Measurements from ENCODE around the gene GZMB. TPM values are rescaled to one million over a fixed set of nuclear protein-coding genes. Genes with fewer than 3 reads are reported as not detected.

Gene GZMB
- total and polyA plus RNA-seq, 2 donors (not counting 3 experiments of a cell fraction or from before 2014, with no cell fraction given): not detected

DNA sequence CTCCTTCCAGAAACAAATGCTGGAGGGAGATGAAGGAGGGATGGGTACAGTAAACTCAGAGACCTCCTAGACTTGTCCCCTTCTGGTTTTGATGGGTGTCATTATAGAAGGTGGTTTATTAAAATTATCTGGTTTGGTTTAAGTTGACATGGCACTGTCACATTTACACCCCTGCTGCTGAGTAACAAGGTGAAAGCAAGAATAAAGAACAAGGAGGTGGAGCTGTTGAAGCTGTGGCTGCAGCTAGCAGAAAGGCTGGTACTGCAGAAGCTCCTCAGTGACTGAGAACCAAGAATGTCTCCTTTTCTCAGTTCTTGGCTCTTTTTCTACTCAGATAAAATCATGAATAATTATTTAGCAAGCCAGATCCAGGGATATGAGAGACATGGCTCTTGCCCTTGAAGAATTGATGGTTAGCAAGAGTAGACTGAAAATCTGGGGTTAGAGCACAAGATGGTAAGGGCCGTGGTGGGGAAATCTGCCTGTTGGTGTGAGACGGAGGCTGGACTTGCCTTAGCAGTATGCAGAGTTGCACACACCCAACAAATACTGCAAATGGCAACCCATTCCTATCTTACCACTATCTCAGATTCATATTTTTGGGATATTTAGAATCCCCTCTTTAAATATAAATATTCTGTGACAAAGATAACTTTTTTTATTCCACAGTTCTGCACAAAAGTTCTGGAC, 24.2 kb downstream of the GZMB start, which contains the start of gene GZMH:
GZMH (minus strand) TSS at position 31 of the 690 bp plus-strand sequence. CDS start 72 bp downstream, outside the sequence.
- H3K9me1 ChIP-seq (replicated peaks; ENCODE audit: control insufficient read depth, extremely low read depth, insufficient read depth, low read length): no peaks in the 10 kb centered on the region
- H3K36me3 ChIP-seq (ENCODE audit: control insufficient read depth in 2 of 2, extremely low read depth in 1 of 2, insufficient read depth in 2 of 2, low read length in 2 of 2): no peaks in the 10 kb centered on the region
- FAIRE-seq (no peak), DNase-seq (ENCODE audit: low read depth, low spot score) (no peak)
- no peaks in the 10 kb centered on the region for H3K4me1 ChIP-seq (ENCODE audit: control insufficient read depth, extremely low read depth, insufficient read depth, low read length)
- H4K20me1 ChIP-seq (replicated peaks; ENCODE audit: control insufficient read depth, extremely low read depth, insufficient read depth, low read length): no peaks in the 10 kb centered on the region
- ChIA-PET CTCF (no interaction called here), POLR2A (no interaction called here)
- no peak within 1 kb of the TSS for H3K4me3 ChIP-seq (replicated peaks in 1 of 3; ENCODE audit: insufficient read depth in 1 of 3, low read depth in 1 of 3, low read length in 3 of 3)
- TF ChIP-seq, protein P1, sequence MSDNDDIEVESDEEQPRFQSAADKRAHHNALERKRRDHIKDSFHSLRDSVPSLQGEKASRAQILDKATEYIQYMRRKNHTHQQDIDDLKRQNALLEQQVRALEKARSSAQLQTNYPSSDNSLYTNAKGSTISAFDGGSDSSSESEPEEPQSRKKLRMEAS (IDR thresholded peaks at IDR 0.05; ENCODE audit: insufficient read depth, insufficient read length): no peak
- TF ChIP-seq POLR2A (IDR thresholded peaks at IDR 0.05; ENCODE audit: low read depth, low read length) (no peak), POLR2AphosphoS5 (IDR thresholded peaks at IDR 0.05; ENCODE audit: insufficient read depth, low read depth, low read length) (no peak), MYC (IDR thresholded peaks at IDR 0.05; ENCODE audit: low read depth, low read length) (no peak), JUN (IDR thresholded peaks at IDR 0.05; ENCODE audit: borderline replicate concordance, insufficient read depth, insufficient read length, low read depth) (no peak), FOS (IDR thresholded peaks at IDR 0.05; ENCODE audit: borderline replicate concordance, insufficient read depth, low read length) (no peak), GATA2 (IDR thresholded peaks at IDR 0.05; ENCODE audit: insufficient read depth, insufficient read length, low read depth, low read length) (no peak), EZH2 (IDR thresholded peaks at IDR 0.05; ENCODE audit: borderline replicate concordance, low read depth, low read length, severe bottlenecking) (no peak)
- TF ChIP-seq, protein P2, sequence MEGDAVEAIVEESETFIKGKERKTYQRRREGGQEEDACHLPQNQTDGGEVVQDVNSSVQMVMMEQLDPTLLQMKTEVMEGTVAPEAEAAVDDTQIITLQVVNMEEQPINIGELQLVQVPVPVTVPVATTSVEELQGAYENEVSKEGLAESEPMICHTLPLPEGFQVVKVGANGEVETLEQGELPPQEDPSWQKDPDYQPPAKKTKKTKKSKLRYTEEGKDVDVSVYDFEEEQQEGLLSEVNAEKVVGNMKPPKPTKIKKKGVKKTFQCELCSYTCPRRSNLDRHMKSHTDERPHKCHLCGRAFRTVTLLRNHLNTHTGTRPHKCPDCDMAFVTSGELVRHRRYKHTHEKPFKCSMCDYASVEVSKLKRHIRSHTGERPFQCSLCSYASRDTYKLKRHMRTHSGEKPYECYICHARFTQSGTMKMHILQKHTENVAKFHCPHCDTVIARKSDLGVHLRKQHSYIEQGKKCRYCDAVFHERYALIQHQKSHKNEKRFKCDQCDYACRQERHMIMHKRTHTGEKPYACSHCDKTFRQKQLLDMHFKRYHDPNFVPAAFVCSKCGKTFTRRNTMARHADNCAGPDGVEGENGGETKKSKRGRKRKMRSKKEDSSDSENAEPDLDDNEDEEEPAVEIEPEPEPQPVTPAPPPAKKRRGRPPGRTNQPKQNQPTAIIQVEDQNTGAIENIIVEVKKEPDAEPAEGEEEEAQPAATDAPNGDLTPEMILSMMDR (IDR thresholded peaks at IDR 0.05; ENCODE audit: extremely low read depth in 1 of 2, insufficient read depth in 1 of 2, low read depth in 1 of 2, low read length in 2 of 2): no peak
- intact Hi-C loops (cut with micrococcal nuclease) (no loop called here), dilution Hi-C loops (cut with MboI; ENCODE audit: extremely low pct_ligation_motif_present, low sequenced_read_pairs) (no loop called here)
- H3K27ac ChIP-seq (ENCODE audit: insufficient read depth, low read depth, low read length): no peak within 1 kb of the TSS
- H3K27me3 ChIP-seq (ENCODE audit: control insufficient read depth in 2 of 2, insufficient read depth in 2 of 2, low read length in 2 of 2): no peaks in the 10 kb centered on the region
- no peak within 1 kb of the TSS for H3K4me2 ChIP-seq (ENCODE audit: insufficient read depth, low read length)
- no peak within 1 kb of the TSS for H2AFZ ChIP-seq (ENCODE audit: low read depth, low read length)
- H3K9me3 ChIP-seq (replicated peaks; ENCODE audit: control insufficient read depth, insufficient read depth, low read length): no peaks in the 10 kb centered on the region
- BruUV-seq (replicated peaks): no TSS peak
- no peaks in the 10 kb centered on the region for H3K79me2 ChIP-seq (ENCODE audit: control insufficient read depth, insufficient read depth, low read length)
- no peak within 1 kb of the TSS for H3K9ac ChIP-seq (replicated peaks; ENCODE audit: extremely low read depth, insufficient read depth, low read length)
